HepG2 (cell line): ENCODE data around the gene SDC1. TPM values are rescaled to one million over a fixed set of nuclear protein-coding genes. Genes with fewer than 3 reads are reported as not detected.

ENCODE experiments used
- HOXA7 ChIP-seq: sonication (generic); formaldehyde crosslinking; IDR thresholded peaks from 2 replicates; pipeline ENCODE4 v1.8.1; 2022; ENCODE audit warnings: mild to moderate bottlenecking, missing genetic modification reagents, moderate library complexity
- KIAA2018 ChIP-seq: sonication (generic); formaldehyde crosslinking; IDR thresholded peaks from 2 replicates; pipeline ENCODE4 v1.5.0; 2020; ENCODE audit warnings: mild to moderate bottlenecking, missing genetic modification reagents, borderline replicate concordance
- NR2F2 ChIP-seq: IDR thresholded peaks from 2 replicates; pipeline ENCODE4 v1.6.1; 2012; ENCODE audit warnings: low read depth, inconsistent platforms, borderline replicate concordance
- SOX13 ChIP-seq, 3 experiments: fragments of 450-650 bp in 1 of 3; sonication (generic) in 1 of 3; formaldehyde crosslinking in 1 of 3; IDR thresholded peaks in 2 of 3; conservative IDR thresholded peaks in 1 of 3; 2 replicates each; pipeline versions ENCODE4 v1.5.0 to v1.6.1; 2016 to 2020; ENCODE audit warnings: antibody characterized with exemption in 1 of 3, mild to moderate bottlenecking in 1 of 3, missing compliant biosample characterization in 1 of 3, missing genetic modification reagents in 1 of 3, moderate library complexity in 1 of 3
- SP140L ChIP-seq: sonication (generic); formaldehyde crosslinking; IDR thresholded peaks from 2 replicates; pipeline ENCODE4 v1.4.0; 2020; ENCODE audit warnings: missing genetic modification reagents, borderline replicate concordance
- SP4 ChIP-seq: sonication (generic); formaldehyde crosslinking; IDR thresholded peaks from 2 replicates; pipeline ENCODE4 v1.8.1; 2023; ENCODE audit warnings: mild to moderate bottlenecking, missing genetic modification reagents
- STAT5B ChIP-seq: sonication (generic); formaldehyde crosslinking; IDR thresholded peaks from 2 replicates; pipeline ENCODE4 v1.4.0; 2020; ENCODE audit warnings: missing genetic modification reagents
- TAF1 ChIP-seq: sonication (generic); formaldehyde crosslinking; IDR thresholded peaks from 2 replicates; pipeline ENCODE4 v1.4.0; 2020; ENCODE audit warnings: missing genetic modification reagents
- ZNF280B ChIP-seq: sonication (generic); formaldehyde crosslinking; IDR thresholded peaks from 2 replicates; pipeline ENCODE4 v1.5.0; 2020; ENCODE audit warnings: missing genetic modification reagents, mild to moderate bottlenecking, borderline replicate concordance
- ZNF564 ChIP-seq: sonication (generic); formaldehyde crosslinking; IDR thresholded peaks from 2 replicates; pipeline ENCODE4 v1.8.1; 2023; ENCODE audit warnings: mild to moderate bottlenecking, missing genetic modification reagents
- ZNF569 ChIP-seq: sonication (generic); formaldehyde crosslinking; IDR thresholded peaks from 2 replicates; pipeline ENCODE4 v1.5.0; 2020; ENCODE audit warnings: mild to moderate bottlenecking, missing genetic modification reagents, moderate library complexity, borderline replicate concordance
- polyA plus RNA-seq, 8 experiments: library from polyadenylated mRNA; depleted of rRNA in 3 of 8; stranded (reverse) in 7 of 8; unstranded in 1 of 8; fragments of >200 nt; fragmentation: Illumina TruSeq in 4 of 8; extraction: Trizol in 4 of 8; gene quantifications; 2 replicates each; pipeline versions ENCODE4 v1.2.1 to v1.2.3, GENCODE V29; 2011 to 2016; ENCODE audit warnings: low read depth in 4 of 8, missing spikeins in 1 of 8, mixed read lengths in 1 of 8; ENCODE audit not compliant: insufficient read depth in 1 of 8
- total RNA-seq, 5 experiments: library from RNA; depleted of rRNA; stranded (reverse); fragments of >200 nt; fragmentation: Illumina TruSeq; extraction: Trizol; gene quantifications; 2 replicates each; pipeline ENCODE4 v1.2.3, GENCODE V29; 2016; ENCODE audit warnings: low read depth in 1 of 5
- TF ChIP-seq, protein P1 (sequence below): sonication (generic); formaldehyde crosslinking; IDR thresholded peaks from 2 replicates; pipeline ENCODE4 v1.5.1; 2020; ENCODE audit warnings: mild to moderate bottlenecking, moderate library complexity, missing genetic modification reagents
- TF ChIP-seq, protein P2 (sequence below): sonication (generic); formaldehyde crosslinking; IDR thresholded peaks from 2 replicates; pipeline ENCODE4 v1.4.0; 2020; ENCODE audit warnings: missing genetic modification reagents

Gene SDC1
- total and polyA plus RNA-seq, 2 of the 13 experiments (the other 11 are each of a cell fraction or from before 2014, with no cell fraction given) = 108 to 119 TPM

- TF ChIP-seq, protein P1, sequence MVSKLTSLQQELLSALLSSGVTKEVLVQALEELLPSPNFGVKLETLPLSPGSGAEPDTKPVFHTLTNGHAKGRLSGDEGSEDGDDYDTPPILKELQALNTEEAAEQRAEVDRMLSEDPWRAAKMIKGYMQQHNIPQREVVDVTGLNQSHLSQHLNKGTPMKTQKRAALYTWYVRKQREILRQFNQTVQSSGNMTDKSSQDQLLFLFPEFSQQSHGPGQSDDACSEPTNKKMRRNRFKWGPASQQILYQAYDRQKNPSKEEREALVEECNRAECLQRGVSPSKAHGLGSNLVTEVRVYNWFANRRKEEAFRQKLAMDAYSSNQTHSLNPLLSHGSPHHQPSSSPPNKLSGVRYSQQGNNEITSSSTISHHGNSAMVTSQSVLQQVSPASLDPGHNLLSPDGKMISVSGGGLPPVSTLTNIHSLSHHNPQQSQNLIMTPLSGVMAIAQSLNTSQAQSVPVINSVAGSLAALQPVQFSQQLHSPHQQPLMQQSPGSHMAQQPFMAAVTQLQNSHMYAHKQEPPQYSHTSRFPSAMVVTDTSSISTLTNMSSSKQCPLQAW (CRISPR knock-in tag) = 0 out of 2 replicates have a peak, but pooled peaks have one; percentile 36
- no peak for TF ChIP-seq STAT5B (CRISPR knock-in tag)
- TF ChIP-seq ZNF569 (CRISPR knock-in tag) = no peak
- 0 out of 2 replicates have a peak, but pooled peaks have one; percentile 19 for TF ChIP-seq ZNF564
- TF ChIP-seq TAF1 (CRISPR knock-in tag) = no peak
- TF ChIP-seq SOX13 (IDR thresholded peaks at IDR 0.05) = no peak
- TF ChIP-seq SOX13 (CRISPR knock-in tag; conservative IDR thresholded peaks at IDR 0.05 in 1 of 2, IDR thresholded peaks at IDR 0.05 in 1 of 2) = 0 out of 4 replicates have a peak, but pooled peaks of 1 of the 2 experiments have one; percentile 3
- TF ChIP-seq SP4 (CRISPR knock-in tag) = 0 out of 2 replicates have a peak, but pooled peaks have one; percentile 23
- TF ChIP-seq NR2F2 = 0 out of 2 replicates have a peak, but pooled peaks have one; percentile 6
- TF ChIP-seq HOXA7 (CRISPR knock-in tag) = no peak
- TF ChIP-seq, protein P2, sequence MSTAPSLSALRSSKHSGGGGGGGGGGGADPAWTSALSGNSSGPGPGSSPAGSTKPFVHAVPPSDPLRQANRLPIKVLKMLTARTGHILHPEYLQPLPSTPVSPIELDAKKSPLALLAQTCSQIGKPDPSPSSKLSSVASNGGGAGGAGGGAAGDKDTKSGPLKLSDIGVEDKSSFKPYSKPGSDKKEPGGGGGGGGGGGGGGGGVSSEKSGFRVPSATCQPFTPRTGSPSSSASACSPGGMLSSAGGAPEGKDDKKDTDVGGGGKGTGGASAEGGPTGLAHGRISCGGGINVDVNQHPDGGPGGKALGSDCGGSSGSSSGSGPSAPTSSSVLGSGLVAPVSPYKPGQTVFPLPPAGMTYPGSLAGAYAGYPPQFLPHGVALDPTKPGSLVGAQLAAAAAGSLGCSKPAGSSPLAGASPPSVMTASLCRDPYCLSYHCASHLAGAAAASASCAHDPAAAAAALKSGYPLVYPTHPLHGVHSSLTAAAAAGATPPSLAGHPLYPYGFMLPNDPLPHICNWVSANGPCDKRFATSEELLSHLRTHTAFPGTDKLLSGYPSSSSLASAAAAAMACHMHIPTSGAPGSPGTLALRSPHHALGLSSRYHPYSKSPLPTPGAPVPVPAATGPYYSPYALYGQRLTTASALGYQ = no peak
- TF ChIP-seq KIAA2018 (CRISPR knock-in tag) = no peak
- no peak for TF ChIP-seq SP140L (CRISPR knock-in tag)
- TF ChIP-seq ZNF280B = peak; percentile 43; the same call in 1 of the 2 replicates
Measured at GRCh38 chr2:20222769-20223406, 2.0 kb downstream of the SDC1 start (continued).
